Thyroid gland (tissue), 4 donors: Measurements from ENCODE around the gene INSYN1.

Experiments
- CTCF ChIP-seq, 6 experiments: fragments of 200-600 bp in 3 of 6; fragments of 450-650 bp in 3 of 6; sonication (generic) in 3 of 6; IDR thresholded peaks; one replicate each; pipeline ENCODE4 v1.5.1; 2016 to 2019; ENCODE audit warnings: antibody characterized with exemption in 6 of 6, mild to moderate bottlenecking in 2 of 6, inconsistent platforms in 1 of 6, moderate library complexity in 1 of 6
- POLR2A ChIP-seq, 2 donors: fragments of 450-650 bp; IDR thresholded peaks; one replicate each; pipeline ENCODE4 v1.6.1; 2017; ENCODE audit warnings: antibody characterized with exemption in 2 of 2, mild to moderate bottlenecking in 2 of 2, moderate library complexity in 1 of 2

GRCh38 chr15:73709241-73709640 is 43.9 kb downstream of the INSYN1 start:
- TF ChIP-seq POLR2A (IDR thresholded peaks at IDR 0.05) (no peak), CTCF (IDR thresholded peaks at IDR 0.05) (no peak)
